Urinary bladder (tissue), 4 donors: Measurements from ENCODE around the gene RPL11. TPM values are rescaled to one million over a fixed set of nuclear protein-coding genes. Genes with fewer than 3 reads are reported as not detected.
"Not testable (repeated sequence)": the region's sequence is repeated elsewhere in the genome, so short reads cannot be mapped to it uniquely, and the experiment has no call there.

Experiments
- DNase-seq: peaks from one replicate; pipeline ENCODE4 v3.0.0-alpha.2; 2015; ENCODE audit errors: extremely low spot score
- H3K27ac ChIP-seq: one replicate; pipeline ENCODE4 v1.5.1; 2013; ENCODE audit warnings: low read depth, mild to moderate bottlenecking, moderate library complexity
- H3K36me3 ChIP-seq: one replicate; pipeline ENCODE4 v1.6.1; 2013; ENCODE audit warnings: mild to moderate bottlenecking, moderate library complexity; ENCODE audit not compliant: insufficient read depth
- H3K4me1 ChIP-seq: one replicate; pipeline ENCODE4 v1.6.1; 2013; ENCODE audit warnings: mild to moderate bottlenecking, moderate library complexity; ENCODE audit not compliant: insufficient read depth
- H3K4me3 ChIP-seq: one replicate; pipeline ENCODE4 v1.5.1; 2013; ENCODE audit warnings: low read depth, low read length
- WGBS: extraction: QIAGEN DNeasy Blood & Tissue Kit; methylation state at CpG from one replicate; pipeline ENCODE4 v1.1.7; 2013; 5-methylcytosine and 5-hydroxymethylcytosine counted together
- polyA plus RNA-seq: library from polyadenylated mRNA; stranded (reverse); fragments of 200-250 nt; gene quantifications from one replicate; pipeline ENCODE4 v1.2.3, GENCODE V29; 2013
- total RNA-seq: library from RNA; depleted of rRNA; stranded (reverse); fragments of >200 nt; gene quantifications from one replicate; pipeline ENCODE4 v1.2.3, GENCODE V29; 2014
- donor health status: healthy with polysubstance abuse.
- donor health status: healthy.

Gene RPL11
- total and polyA plus RNA-seq, 2 donors, result 959 to 2,380 TPM

GRCh38 chr1:23664837-23665795, 26.5 kb upstream of the RPL11 start:
- no peak for DNase-seq
- 65% methylated on average over 11 of the region's 11 CpGs for WGBS
- H3K4me1 ChIP-seq, result no peaks in the 10 kb centered on the region
- H3K27ac ChIP-seq, result no peak overlapping the region
- H3K36me3 ChIP-seq, result no peaks in the 10 kb centered on the region
- H3K4me3 ChIP-seq, result no peak overlapping the region

GRCh38 chr1:23667411-23667810, 24.2 kb upstream of the RPL11 start:
- no peak overlapping the region for H3K27ac ChIP-seq

GRCh38 chr1:23670709-23671108, 20.9 kb upstream of the RPL11 start:
- no peaks in the 10 kb centered on the region for H3K4me1 ChIP-seq
- no peaks in the 10 kb centered on the region for H3K36me3 ChIP-seq
- WGBS, result 82% methylated on average over 2 of the region's 2 CpGs
- no peak for DNase-seq
- H3K27ac ChIP-seq, result no peak overlapping the region
- H3K4me3 ChIP-seq, result no peak overlapping the region

More at GRCh38 chr1:23667411-23667810, 24.2 kb upstream of the RPL11 start:
- WGBS, result 55% methylated on average over 4 of the region's 4 CpGs
- no peaks in the 10 kb centered on the region for H3K4me1 ChIP-seq
- no peak overlapping the region for H3K4me3 ChIP-seq
- H3K36me3 ChIP-seq, result no peaks in the 10 kb centered on the region
- DNase-seq, result no peak

- no peak for DNase-seq
- WGBS, result 13% methylated on average over 6 of the region's 6 CpGs
- no peak overlapping the region for H3K27ac ChIP-seq
Observed at GRCh38 chr1:23673086-23673813, 18.4 kb upstream of the RPL11 start.

GRCh38 chr1:23679815-23680214, 11.8 kb upstream of the RPL11 start:
- no peaks in the 10 kb centered on the region for H3K4me1 ChIP-seq
- WGBS, result 87% methylated on average over 4 of the region's 4 CpGs
- H3K27ac ChIP-seq, result no peak overlapping the region
- no peaks in the 10 kb centered on the region for H3K36me3 ChIP-seq
- H3K4me3 ChIP-seq, result no peak overlapping the region
- DNase-seq, result no peak

More at GRCh38 chr1:23673086-23673813, 18.4 kb upstream of the RPL11 start:
- no peaks in the 10 kb centered on the region for H3K36me3 ChIP-seq
- no peak overlapping the region for H3K4me3 ChIP-seq
- no peaks in the 10 kb centered on the region for H3K4me1 ChIP-seq

GRCh38 chr1:23682946-23683345, 8.7 kb upstream of the RPL11 start:
- H3K27ac ChIP-seq, result no peak overlapping the region
- H3K4me1 ChIP-seq, result no peaks in the 10 kb centered on the region
- no peaks in the 10 kb centered on the region for H3K36me3 ChIP-seq
- no peak for DNase-seq
- no peak overlapping the region for H3K4me3 ChIP-seq

GRCh38 chr1:23684415-23684814, 7.2 kb upstream of the RPL11 start:
- H3K4me3 ChIP-seq, result no peak overlapping the region
- no peak for DNase-seq
- no peak overlapping the region for H3K27ac ChIP-seq
- H3K36me3 ChIP-seq, result no peaks in the 10 kb centered on the region
- WGBS, result 75% methylated on average over 2 of the region's 2 CpGs
- H3K4me1 ChIP-seq, result no peaks in the 10 kb centered on the region

GRCh38 chr1:23685197-23685596, 6.4 kb upstream of the RPL11 start:
- WGBS, result 64% methylated on average over 7 of the region's 7 CpGs
- DNase-seq, H3K27ac ChIP-seq, H3K4me3 ChIP-seq, H3K36me3 ChIP-seq, H3K4me1 ChIP-seq: not testable (repeated sequence)

- WGBS, result 81% methylated on average over 3 of the region's 3 CpGs
- H3K4me3 ChIP-seq, H3K27ac ChIP-seq, H3K36me3 ChIP-seq, H3K4me1 ChIP-seq, DNase-seq: not testable (repeated sequence)
Observed at GRCh38 chr1:23687680-23688079, 3.9 kb upstream of the RPL11 start.

- WGBS, result 95% methylated on average over 33 of the region's 33 CpGs
- H3K4me3 ChIP-seq, DNase-seq, H3K4me1 ChIP-seq, H3K36me3 ChIP-seq, H3K27ac ChIP-seq: not testable (repeated sequence)
Observed at GRCh38 chr1:23688281-23688680, 3.3 kb upstream of the RPL11 start.

GRCh38 chr1:23692308-23692871, 784 bp downstream of the RPL11 start:
- Histone ChIP-seq H3K4me3 (peak overlapping the region; percentile 86), H3K4me1 (no peaks in the 10 kb centered on the region), H3K36me3 (peaks cover 9% of the 10 kb centered on the region), H3K27ac (no peak overlapping the region)
- no peak for DNase-seq
- 12% methylated on average over 17 of the region's 17 CpGs for WGBS

- Histone ChIP-seq H3K36me3 (peaks cover 12% of the 10 kb centered on the region), H3K4me1 (no peaks in the 10 kb centered on the region), H3K27ac (no peak overlapping the region), H3K4me3 (no peak overlapping the region)
- WGBS, result 73% methylated on average over 2 of the region's 2 CpGs
- no peak for DNase-seq
Observed at GRCh38 chr1:23693599-23693998, 2.0 kb downstream of the RPL11 start.

- no peak for DNase-seq
- no peaks in the 10 kb centered on the region for H3K4me1 ChIP-seq
- no peak overlapping the region for H3K27ac ChIP-seq
- no peak overlapping the region for H3K4me3 ChIP-seq
- WGBS, result 66% methylated on average over 3 of the region's 3 CpGs
- H3K36me3 ChIP-seq, result peaks cover 12% of the 10 kb centered on the region
Observed at GRCh38 chr1:23694371-23694770, 2.8 kb downstream of the RPL11 start.

GRCh38 chr1:23695667-23696066, 4.1 kb downstream of the RPL11 start:
- Histone ChIP-seq H3K36me3 (peaks cover 12% of the 10 kb centered on the region), H3K4me3 (no peak overlapping the region), H3K27ac (no peak overlapping the region), H3K4me1 (no peaks in the 10 kb centered on the region)
- DNase-seq, result no peak
- 94% methylated on average over 3 of the region's 3 CpGs for WGBS
